ENCODE results near the gene ZNF518A. TPM values are rescaled to one million over a fixed set of nuclear protein-coding genes. Genes with fewer than 3 reads are reported as not detected.

The ZNF518A gene
- total RNA-seq, 1 donor from 2014 or later, result 54.2 TPM

Small RNAs within 50 kb of the gene (small RNA-seq; reads per million reads assigned to genes)
- gene RNU6-271P, result not detected

Other genes with a start within 250 kb of the ZNF518A start
- gene CC2D2B, start 222.3 kb upstream of the ZNF518A start, total RNA-seq, result 1.2 TPM
- 17.1 TPM for gene CCNJ, start 86.7 kb upstream of the ZNF518A start, total RNA-seq
- gene BLNK, start 141.3 kb downstream of the ZNF518A start, total RNA-seq, result 0.41 TPM
- gene DNTT, start 174.1 kb downstream of the ZNF518A start, total RNA-seq, result not detected
- gene OPALIN, start 228.7 kb downstream of the ZNF518A start, total RNA-seq, result not detected

All from frontal cortex (tissue), 1 donor.